DOHH2 (cell line): ENCODE results near the gene GPR183.

Source experiments
- CTCF ChIP-seq: fragments of 200-600 bp; sonication (generic); IDR thresholded peaks from one replicate; pipeline ENCODE4 v1.5.1; 2014; ENCODE audit warnings: antibody characterized with exemption, mild to moderate bottlenecking, low read depth, low read length; ENCODE audit not compliant: poor library complexity, severe bottlenecking
- EZH2phosphoT487 ChIP-seq: fragments of 200-600 bp; sonication (generic); IDR thresholded peaks from 2 replicates; pipeline ENCODE4 v1.6.1; 2017; ENCODE audit warnings: borderline replicate concordance, mild to moderate bottlenecking, antibody characterized with exemption, low read length, moderate library complexity, mixed read lengths

GRCh38 chr13:99347335-99347878 is 40.2 kb upstream of the GPR183 start:
- TF ChIP-seq CTCF (no peak), EZH2phosphoT487 (no peak)
